ENCODE data around the gene CATSPERE. TPM values are rescaled to one million over a fixed set of nuclear protein-coding genes. Genes with fewer than 3 reads are reported as not detected.

CATSPERE gene
- total and polyA plus RNA-seq, 8 donors = 0.31 to 4.6 (median 0.63) TPM; not detected in 4

GRCh38 chr1:244645890-244646289, 184.8 kb downstream of the CATSPERE start:
- 68 to 80% (median 76%) methylated on average over 6 of the region's 6 CpGs for WGBS, 5 donors
- Histone ChIP-seq H3K9me3 (no peaks in the 10 kb centered on the region), H3K4me3 (no peak overlapping the region), H3K4me1 (no peaks in the 10 kb centered on the region), H3K27me3 (no peaks in the 10 kb centered on the region), H3K36me3 (no peaks in the 10 kb centered on the region), H3K27ac (no peak overlapping the region)
- intact Hi-C loops (cut with DNase I; ENCODE audit: low total_unique reads) = no loop called here
- TF ChIP-seq EP300 (IDR thresholded peaks at IDR 0.05) (no peak), CTCF (IDR thresholded peaks at IDR 0.05) (no peak), POLR2AphosphoS5 (IDR thresholded peaks at IDR 0.05) (no peak), POLR2A (IDR thresholded peaks at IDR 0.05) (no peak)
- no peak for DNase-seq

GRCh38 chr1:244647819-244648218, 186.7 kb downstream of the CATSPERE start:
- no peaks in the 10 kb centered on the region for H3K9me3 ChIP-seq
- peaks cover 5% of the 10 kb centered on the region in 4 donors for H3K4me1 ChIP-seq
- 74 to 88% (median 87%) methylated on average over 6 of the region's 6 CpGs for WGBS, 5 donors
- no peaks in the 10 kb centered on the region for H3K36me3 ChIP-seq
- no peak for DNase-seq
- no peak overlapping the region for H3K4me3 ChIP-seq
- no peaks in the 10 kb centered on the region for H3K27me3 ChIP-seq
- no peak overlapping the region for H3K27ac ChIP-seq
- TF ChIP-seq CTCF (IDR thresholded peaks at IDR 0.05) (no peak), POLR2A (IDR thresholded peaks at IDR 0.05) (no peak), POLR2AphosphoS5 (IDR thresholded peaks at IDR 0.05) (no peak)
- intact Hi-C loops (cut with DNase I; ENCODE audit: low total_unique reads) = no loop called here

GRCh38 chr1:244651956-244652622, 191.0 kb downstream of the CATSPERE start:
- no peak for DNase-seq
- Histone ChIP-seq H3K27me3 (no peaks in the 10 kb centered on the region), H3K4me1 (peaks cover 32 to 41% (median 35%) of the 10 kb centered on the region in 4 donors), H3K27ac (peak overlapping the region; percentile 47 to 97 (median 97)), H3K4me3 (peak overlapping the region; percentile 65 to 80 (median 74)), H3K9me3 (no peaks in the 10 kb centered on the region), H3K36me3 (peaks cover 0 to 3% (median 0%) of the 10 kb centered on the region in 4 donors)
- intact Hi-C loops (cut with DNase I; ENCODE audit: low total_unique reads) = no loop called here
- 36 to 40% (median 37%) methylated on average over 15 of the region's 15 CpGs for WGBS, 5 donors
- TF ChIP-seq POLR2A (IDR thresholded peaks at IDR 0.05) (no peak), CTCF (IDR thresholded peaks at IDR 0.05) (no peak), POLR2AphosphoS5 (IDR thresholded peaks at IDR 0.05) (no peak)

- H3K27me3 ChIP-seq = no peaks in the 10 kb centered on the region
- WGBS, 5 donors = 0% methylated on average over 41 to 81 of the region's 81 CpGs
- peak within 1 kb of the TSS; percentile 65 to 80 (median 74) for H3K4me3 ChIP-seq
- H3K36me3 ChIP-seq = peaks cover 0 to 5% (median 0%) of the 10 kb centered on the region in 4 donors
- H3K9me3 ChIP-seq = no peaks in the 10 kb centered on the region
- peaks cover 39 to 49% (median 43%) of the 10 kb centered on the region in 4 donors for H3K4me1 ChIP-seq
- peak; percentile 98 to 100 for DNase-seq
- intact Hi-C loops (cut with DNase I; ENCODE audit: low total_unique reads) = no loop called here
- H3K27ac ChIP-seq = peak within 1 kb of the TSS; percentile 94 to 99 (median 97)
- TF ChIP-seq POLR2A (IDR thresholded peaks at IDR 0.05) = peak in 1 of 4 donors; percentile 18
- peak; percentile 64 to 97 (median 92) for TF ChIP-seq POLR2AphosphoS5 (IDR thresholded peaks at IDR 0.05)
- peak in 5 of 7 experiments; percentile 12 to 58 (median 45) for TF ChIP-seq CTCF (IDR thresholded peaks at IDR 0.05)
- TF ChIP-seq EP300 (IDR thresholded peaks at IDR 0.05) = no peak
Measured at GRCh38 chr1:244652623-244653438, 191.8 kb downstream of the CATSPERE start, which contains the start of gene DESI2. TSS of gene DESI2 (plus strand) at chr1:244653126. CDS start at chr1:244653314, 188 bp downstream.
